H9 (cell line): ENCODE results near the gene HS3ST4. TPM values are rescaled to one million over a fixed set of nuclear protein-coding genes. Genes with fewer than 3 reads are reported as not detected.

Source experiments
- DNase-seq: peaks from one replicate; pipeline ENCODE4 v3.0.0-alpha.2; 2017
- H2AFZ ChIP-seq: one replicate; pipeline ENCODE4 v1.6.1; 2013; ENCODE audit warnings: mild to moderate bottlenecking, low read length, control low read depth, moderate library complexity
- H2AK5ac ChIP-seq: 2 replicates; pipeline ENCODE4 v1.6.1; 2013; ENCODE audit warnings: low read length, control low read depth, mixed read lengths; ENCODE audit not compliant: insufficient read length
- H2BK120ac ChIP-seq: one replicate; pipeline ENCODE4 v1.6.1; 2013; ENCODE audit warnings: low read depth, mild to moderate bottlenecking, low read length, control low read depth, inconsistent platforms; ENCODE audit not compliant: poor library complexity, severe bottlenecking
- H2BK12ac ChIP-seq: 2 replicates; pipeline ENCODE4 v1.6.1; 2013; ENCODE audit warnings: low read length, control low read depth, mixed read lengths, low read depth; ENCODE audit not compliant: insufficient read length
- H2BK15ac ChIP-seq: 2 replicates; pipeline ENCODE4 v1.6.1; 2013; ENCODE audit warnings: low read depth, low read length, control low read depth
- H2BK20ac ChIP-seq: one replicate; pipeline ENCODE4 v1.6.1; 2013; ENCODE audit warnings: low read depth, mild to moderate bottlenecking, low read length, control low read depth, inconsistent platforms; ENCODE audit not compliant: poor library complexity, severe bottlenecking
- H2BK5ac ChIP-seq: 2 replicates; pipeline ENCODE4 v1.6.1; 2013; ENCODE audit warnings: low read length, control low read depth, mixed read lengths; ENCODE audit not compliant: insufficient read length
- H3K14ac ChIP-seq: 2 replicates; pipeline ENCODE4 v1.6.1; 2013; ENCODE audit warnings: low read length, control low read depth; ENCODE audit not compliant: insufficient read depth
- H3K18ac ChIP-seq: 2 replicates; pipeline ENCODE4 v1.6.1; 2013; ENCODE audit warnings: low read depth, mild to moderate bottlenecking, mixed read lengths, low read length, control low read depth; ENCODE audit not compliant: insufficient read length
- H3K23ac ChIP-seq: 2 replicates; pipeline ENCODE4 v1.6.1; 2013; ENCODE audit warnings: low read length, control low read depth, mixed read lengths, low read depth; ENCODE audit not compliant: insufficient read length
- H3K23me2 ChIP-seq: 2 replicates; pipeline ENCODE4 v1.6.1; 2013; ENCODE audit warnings: low read depth, mild to moderate bottlenecking, mixed read lengths, low read length, control low read depth; ENCODE audit not compliant: insufficient read length, poor library complexity, severe bottlenecking
- H3K27ac ChIP-seq: 2 replicates; pipeline ENCODE4 v1.5.1; 2013; ENCODE audit warnings: low read length, control low read depth, mixed read lengths, low read depth; ENCODE audit not compliant: insufficient read length
- H3K27me3 ChIP-seq: 2 replicates; pipeline ENCODE4 v1.6.1; 2013; ENCODE audit warnings: low read length, control low read depth, inconsistent platforms; ENCODE audit not compliant: insufficient read depth
- H3K4ac ChIP-seq: 2 replicates; pipeline ENCODE4 v1.6.1; 2013; ENCODE audit warnings: low read depth, mild to moderate bottlenecking, control low read depth, inconsistent platforms, low read length, moderate library complexity
- H3K4me1 ChIP-seq: 2 replicates; pipeline ENCODE4 v1.6.1; 2013; ENCODE audit warnings: low read length, control low read depth, inconsistent platforms; ENCODE audit not compliant: insufficient read depth
- H3K4me2 ChIP-seq: 2 replicates; pipeline ENCODE4 v1.6.1; 2013; ENCODE audit warnings: low read length, control low read depth, mixed read lengths; ENCODE audit not compliant: insufficient read length, insufficient read depth
- H3K56ac ChIP-seq: 2 replicates; pipeline ENCODE4 v1.6.1; 2013; ENCODE audit warnings: low read depth, mild to moderate bottlenecking, mixed read lengths, low read length, control low read depth; ENCODE audit not compliant: insufficient read length
- H3K79me1 ChIP-seq: 2 replicates; pipeline ENCODE4 v1.6.1; 2013; ENCODE audit warnings: low read depth, mild to moderate bottlenecking, moderate library complexity, low read length, control low read depth, inconsistent platforms; ENCODE audit not compliant: insufficient read depth, poor library complexity, severe bottlenecking
- H3K79me2 ChIP-seq: 2 replicates; pipeline ENCODE4 v1.6.1; 2013; ENCODE audit warnings: low read length, control low read depth, inconsistent platforms; ENCODE audit not compliant: insufficient read depth
- H3K9ac ChIP-seq: 2 replicates; pipeline ENCODE4 v1.6.1; 2013; ENCODE audit warnings: low read length, control low read depth, mixed read lengths; ENCODE audit not compliant: insufficient read length; ENCODE audit errors: extremely low read depth
- H3K9me3 ChIP-seq: one replicate; pipeline ENCODE4 v1.6.1; 2013; ENCODE audit warnings: low read depth, low read length, inconsistent platforms; ENCODE audit not compliant: control insufficient read depth
- H3T11ph ChIP-seq: one replicate; pipeline ENCODE4 v1.6.1; 2013; ENCODE audit warnings: mild to moderate bottlenecking, low read length, control low read depth, inconsistent platforms
- H4K20me1 ChIP-seq: one replicate; pipeline ENCODE4 v1.6.1; 2013; ENCODE audit not compliant: control insufficient read depth, insufficient read length, insufficient read depth
- H4K5ac ChIP-seq: 2 replicates; pipeline ENCODE4 v1.6.1; 2013; ENCODE audit warnings: low read depth, mild to moderate bottlenecking, mixed read lengths, low read length, control low read depth; ENCODE audit not compliant: insufficient read length
- H4K8ac ChIP-seq: replicated peaks from 2 replicates; pipeline ENCODE4 v1.6.1; 2013; ENCODE audit warnings: low read length, control low read depth, mixed read lengths, low read depth; ENCODE audit not compliant: insufficient read length
- H4K91ac ChIP-seq: 2 replicates; pipeline ENCODE4 v1.6.1; 2013; ENCODE audit warnings: low read depth, mild to moderate bottlenecking, moderate library complexity, mixed read lengths, low read length, control low read depth; ENCODE audit not compliant: insufficient read length
- H3K27ac Mint-ChIP-seq, 3 experiments: 2 replicates in 2 of 3; 3 replicates in 1 of 3; pipeline ENCODE4 v1.8.0; 2020 to 2021; ENCODE audit warnings: mixed read lengths in 3 of 3, mild to moderate bottlenecking in 1 of 3, moderate library complexity in 1 of 3
- H3K27me3 Mint-ChIP-seq: 2 replicates; pipeline ENCODE4 v1.8.0; 2021; ENCODE audit warnings: low read depth, mild to moderate bottlenecking, moderate library complexity, mixed read lengths
- H3K36me3 Mint-ChIP-seq, 3 experiments: 2 replicates in 2 of 3; 3 replicates in 1 of 3; pipeline ENCODE4 v1.8.0; 2020 to 2021; ENCODE audit warnings: low read depth in 3 of 3, mixed read lengths in 3 of 3; ENCODE audit not compliant: insufficient read depth in 1 of 3
- H3K4me1 Mint-ChIP-seq, 2 experiments: 2 replicates each; pipeline ENCODE4 v1.8.0; 2020; ENCODE audit warnings: mixed read lengths in 2 of 2
- H3K4me3 Mint-ChIP-seq, 2 experiments: 2 replicates in 1 of 2; 3 replicates in 1 of 2; pipeline ENCODE4 v1.8.0; 2020 to 2021; ENCODE audit warnings: mild to moderate bottlenecking in 2 of 2, mixed read lengths in 2 of 2, moderate library complexity in 1 of 2
- H3K9me3 Mint-ChIP-seq, 2 experiments: 2 replicates in 1 of 2; 3 replicates in 1 of 2; pipeline ENCODE4 v1.8.0; 2020; ENCODE audit warnings: mild to moderate bottlenecking in 2 of 2, mixed read lengths in 2 of 2, moderate library complexity in 1 of 2
- CTCF ChIP-seq: fragments of 200-600 bp; sonication (generic); conservative IDR thresholded peaks from 3 replicates; pipeline ENCODE4 v1.8.0; 2021; ENCODE audit warnings: antibody characterized with exemption, mild to moderate bottlenecking
- WGBS: extraction: QIAGEN DNeasy Blood & Tissue Kit; methylation state at CpG from one replicate; pipeline ENCODE4 v1.1.7; 2013; ENCODE audit warnings: missing lambda C conversion rate, low lambda C conversion rate, mixed read lengths; ENCODE audit not compliant: insufficient read length; ENCODE audit errors: extremely low coverage; 5-methylcytosine and 5-hydroxymethylcytosine counted together
- total RNA-seq: library from RNA; stranded (reverse); gene quantifications from 2 replicates; pipeline ENCODE4 v1.2.1, GENCODE V29; 2021

HS3ST4 gene
- total RNA-seq, 1 experiment from 2014 or later = 1.7 TPM

GRCh38 chr16:25713785-25714570 is 22.2 kb downstream of the HS3ST4 start:
- Histone ChIP-seq H3K4me2 (no peak overlapping the region), H3K23ac (no peak overlapping the region), H2AFZ (no peak overlapping the region), H2BK20ac (no peak overlapping the region), H2BK120ac (no peak overlapping the region), H3K27ac (no peak overlapping the region), H3T11ph (no peak overlapping the region), H3K23me2 (no peaks in the 10 kb centered on the region), H3K4ac (no peak overlapping the region), H4K5ac (no peak overlapping the region), H3K79me2 (no peaks in the 10 kb centered on the region), H4K20me1 (no peaks in the 10 kb centered on the region), H3K9ac (no peak overlapping the region), H3K14ac (no peak overlapping the region), H2AK5ac (no peak overlapping the region), H2BK5ac (no peak overlapping the region), H4K91ac (no peak overlapping the region), H3K27me3 (no peaks in the 10 kb centered on the region), H2BK12ac (no peak overlapping the region), H4K8ac (no peak overlapping the region), H3K79me1 (no peaks in the 10 kb centered on the region), H3K9me3 (no peaks in the 10 kb centered on the region), H3K4me1 (peaks cover 8% of the 10 kb centered on the region), H2BK15ac (no peak overlapping the region), H3K56ac (no peak overlapping the region), H3K18ac (no peak overlapping the region)
- DNase-seq = no peak
- TF ChIP-seq CTCF = no peak
- Mint-ChIP-seq H3K4me3 (no peak overlapping the region), H3K27me3 (no peaks in the 10 kb centered on the region), H3K4me1 (peaks cover 12 to 17% of the 10 kb centered on the region in 2 experiments), H3K27ac (peak overlapping the region in 1 of 3 experiments; percentile 65; a peak in 1 of 7 replicates), H3K9me3 (no peaks in the 10 kb centered on the region), H3K36me3 (no peaks in the 10 kb centered on the region)
- WGBS = no CpG with 5 or more reads among the region's 13 CpGs
